Activated CD8-positive, alpha-beta memory T cell treated with anti-CD3 and anti-CD28 coated beads, Interleukin-2, amount 50 U/mL, for 48 hours (primary cell): ENCODE results near the gene PDE5A.
"Not testable (repeated sequence)": the region's sequence is repeated elsewhere in the genome, so short reads cannot be mapped to it uniquely, and the experiment has no call there.

Experiments
- DNase-seq: peaks from one replicate; pipeline ENCODE4 v3.0.0-alpha.2; 2020

The PDE5A gene

GRCh38 chr4:119455734-119456133 lies 172.9 kb downstream of the PDE5A start:
- DNase-seq, result not testable (repeated sequence)

DNA sequence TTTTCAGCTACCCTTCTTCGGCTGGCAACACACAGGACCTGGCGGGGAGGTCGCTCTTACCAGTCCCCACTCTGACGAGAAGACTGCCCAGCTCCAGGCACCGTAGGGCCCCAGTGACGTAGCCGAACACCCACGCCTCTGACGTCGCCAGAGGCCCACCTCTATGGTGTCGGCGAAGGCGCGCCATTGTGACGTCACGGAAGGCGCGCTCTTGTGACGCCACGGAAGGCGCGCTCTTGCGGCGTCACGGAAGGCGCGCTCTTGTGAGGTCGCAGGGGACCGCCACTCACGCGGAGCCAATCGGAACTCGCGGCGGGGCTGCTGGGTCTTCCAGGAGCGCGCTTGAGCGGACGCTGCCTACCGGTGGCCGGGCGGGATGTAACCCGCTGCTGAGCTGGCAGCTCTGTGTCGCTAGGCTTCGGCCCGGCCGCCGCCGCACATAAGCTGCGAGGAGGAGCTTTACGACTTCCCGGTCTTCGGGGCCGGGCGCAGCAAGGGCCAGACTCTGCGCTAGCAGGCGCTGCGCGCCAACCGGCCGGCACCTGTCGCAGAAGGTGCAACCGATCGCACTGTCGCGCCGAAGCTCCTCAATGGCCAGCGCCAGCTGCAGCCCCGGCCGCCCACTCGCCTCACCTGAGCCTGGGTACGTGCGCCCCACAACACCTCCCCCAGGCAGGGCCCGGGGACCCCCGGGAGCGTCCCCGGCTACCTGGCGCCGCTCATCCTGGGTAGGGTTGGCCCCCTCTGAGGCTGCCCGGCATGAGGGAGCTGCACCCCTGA lies 173.9 kb downstream of the PDE5A start:
- DNase-seq, result peak; percentile 100

- DNase-seq, result not testable (repeated sequence)
Measured at GRCh38 chr4:119454151-119454490, 174.5 kb downstream of the PDE5A start.

GRCh38 chr4:119453286-119453685 lies 175.3 kb downstream of the PDE5A start:
- DNase-seq, result not testable (repeated sequence)

GRCh38 chr4:119449851-119450250 lies 178.8 kb downstream of the PDE5A start:
- not testable (repeated sequence) for DNase-seq
